T-helper 2 cell treated with Interferon-gamma antibody and Interleukin-4, amounts not matched to agents 100 ng/mL and 5 ng/mL, for 36 hours (primary cell): ENCODE results near the gene CDY1B. TPM values are rescaled to one million over a fixed set of nuclear protein-coding genes. Genes with fewer than 3 reads are reported as not detected.
"Not testable (repeated sequence)": the region's sequence is repeated elsewhere in the genome, so short reads cannot be mapped to it uniquely, and the experiment has no call there.

Source experiments
- intact Hi-C: fragments of 100-400 bp; cut with micrococcal nuclease; formaldehyde crosslinking; loops from one replicate; pipeline ENCODE4 v1.15.1; 2023
- total RNA-seq: library from RNA; stranded (reverse); gene quantifications from 2 replicates; pipeline ENCODE4 v1.2.3, GENCODE V29; 2022

CDY1B gene
- total RNA-seq, result not detected in 2 replicates

- intact Hi-C loops, result not testable (repeated sequence)
Measured at GRCh38 chrY:24047919-24048318, at the start of gene CDY1B. Gene CDY1B, minus strand, starts transcription at chrY:24048019. Its CDS starts 331 bp downstream, at chrY:24047688.

- intact Hi-C loops, result not testable (repeated sequence)
Measured at GRCh38 chrY:24049525-24049924, 1.7 kb upstream of the CDY1B start.

GRCh38 chrY:24043209-24043608 is 4.6 kb downstream of the CDY1B start:
- intact Hi-C loops, result not testable (repeated sequence)

- intact Hi-C loops, result not testable (repeated sequence)
Measured at GRCh38 chrY:24039008-24039718, 8.7 kb downstream of the CDY1B start.

- intact Hi-C loops, result not testable (repeated sequence)
Measured at GRCh38 chrY:24026212-24027103, 21.4 kb downstream of the CDY1B start.
